Mesendoderm (in vitro differentiated cells): ENCODE measurements around the gene NPEPL1.
A peak's percentile ranks its signal among the peaks of the same experiment; 100 is the strongest.

Experiments used
- DNase-seq: peaks from one replicate; pipeline ENCODE4 v3.0.0; 2013
- H2AK5ac ChIP-seq: 2 replicates; pipeline ENCODE4 v1.6.1; 2013; ENCODE audit warnings: low read length, inconsistent platforms
- H2BK120ac ChIP-seq: 2 replicates; pipeline ENCODE4 v1.6.1; 2013; ENCODE audit warnings: low read depth, mild to moderate bottlenecking, low read length, moderate library complexity, mixed read lengths
- H2BK15ac ChIP-seq: replicated peaks from 2 replicates; pipeline ENCODE4 v1.6.1; 2013; ENCODE audit warnings: low read depth, mild to moderate bottlenecking, moderate library complexity
- H2BK5ac ChIP-seq: 2 replicates; pipeline ENCODE4 v1.6.1; 2013; ENCODE audit warnings: low read length, inconsistent platforms
- H3K18ac ChIP-seq: 2 replicates; pipeline ENCODE4 v1.6.1; 2013; ENCODE audit warnings: mild to moderate bottlenecking, low read length, mixed read lengths
- H3K23ac ChIP-seq: one replicate; pipeline ENCODE4 v1.6.1; 2013; ENCODE audit warnings: low read length
- H3K27ac ChIP-seq: 2 replicates; pipeline ENCODE4 v1.5.1; 2013; ENCODE audit warnings: low read depth, mild to moderate bottlenecking, inconsistent platforms, low read length, moderate library complexity
- H3K27me3 ChIP-seq: 2 replicates; pipeline ENCODE4 v1.6.1; 2013; ENCODE audit warnings: low read length, control low read depth, mild to moderate bottlenecking, inconsistent platforms; ENCODE audit not compliant: insufficient read depth, poor library complexity
- H3K36me3 ChIP-seq: 2 replicates; pipeline ENCODE4 v1.6.1; 2013; ENCODE audit warnings: low read length, inconsistent platforms; ENCODE audit not compliant: control insufficient read depth, insufficient read depth
- H3K4ac ChIP-seq: one replicate; pipeline ENCODE4 v1.6.1; 2013; ENCODE audit warnings: low read depth, mild to moderate bottlenecking, low read length, moderate library complexity
- H3K4me1 ChIP-seq: 2 replicates; pipeline ENCODE4 v1.6.1; 2013; ENCODE audit warnings: low read depth, low read length, inconsistent platforms; ENCODE audit not compliant: control insufficient read depth
- H3K4me2 ChIP-seq: 2 replicates; pipeline ENCODE4 v1.6.1; 2013; ENCODE audit warnings: low read length
- H3K4me3 ChIP-seq: 2 replicates; pipeline ENCODE4 v1.5.1; 2013; ENCODE audit warnings: mild to moderate bottlenecking, low read length
- H3K56ac ChIP-seq: one replicate; pipeline ENCODE4 v1.6.1; 2013; ENCODE audit warnings: low read length
- H3K79me1 ChIP-seq: 2 replicates; pipeline ENCODE4 v1.6.1; 2013; ENCODE audit warnings: low read length, inconsistent platforms
- H3K79me2 ChIP-seq: 2 replicates; pipeline ENCODE4 v1.6.1; 2013; ENCODE audit warnings: mild to moderate bottlenecking, low read length; ENCODE audit not compliant: control insufficient read depth, insufficient read depth
- H3K9ac ChIP-seq: 2 replicates; pipeline ENCODE4 v1.6.1; 2013; ENCODE audit warnings: low read length, inconsistent platforms
- H4K5ac ChIP-seq: one replicate; pipeline ENCODE4 v1.6.1; 2013; ENCODE audit warnings: low read length
- H4K8ac ChIP-seq: one replicate; pipeline ENCODE4 v1.6.1; 2013; ENCODE audit warnings: low read depth, mild to moderate bottlenecking, control low read depth, low read length, moderate library complexity
- WGBS: extraction: QIAGEN DNeasy Blood & Tissue Kit; methylation state at CpG from one replicate; pipeline ENCODE4 v1.1.7; 2013; ENCODE audit warnings: low lambda C conversion rate, missing lambda C conversion rate; ENCODE audit not compliant: insufficient coverage; ENCODE audit errors: extremely low coverage; 5-methylcytosine and 5-hydroxymethylcytosine counted together

NPEPL1 gene

DNA sequence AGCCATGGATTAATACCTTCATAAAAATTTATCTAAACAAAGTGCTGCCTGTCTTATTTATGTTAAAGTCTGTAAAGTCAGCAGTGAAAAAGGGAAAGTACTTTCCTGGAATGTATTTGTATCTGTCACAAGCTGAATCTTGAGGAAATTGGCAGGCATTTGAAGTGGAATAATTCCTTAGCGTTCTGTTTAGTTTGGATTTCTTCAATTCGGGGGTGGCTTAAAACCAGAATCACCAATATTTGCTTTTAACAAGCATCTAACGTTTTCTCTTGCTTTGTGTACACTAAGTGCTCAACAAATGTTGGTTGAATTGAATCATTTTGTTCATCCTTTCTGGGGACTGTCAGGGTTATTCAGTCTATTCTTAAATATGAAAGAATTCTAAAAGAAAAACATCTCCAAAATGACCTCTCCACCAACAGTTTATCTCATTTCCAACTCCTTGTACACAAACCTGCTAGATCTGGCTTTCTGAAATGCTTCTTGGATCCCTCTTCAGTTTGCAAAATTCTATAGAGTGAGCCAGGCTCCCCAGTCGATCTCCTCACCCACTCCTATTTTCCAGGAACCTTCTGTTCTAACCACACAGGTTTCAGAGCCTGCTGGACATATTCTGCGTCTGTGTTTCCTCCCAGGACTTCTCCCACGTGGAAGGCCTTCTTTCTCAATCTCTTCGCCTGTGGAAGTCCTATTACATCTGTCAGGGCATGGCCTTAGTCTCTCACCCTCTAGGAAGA, 2.0 kb upstream of the NPEPL1 start:
- Histone ChIP-seq H3K27ac (no peak overlapping the region), H3K4ac (no peak overlapping the region), H3K4me3 (no peak overlapping the region), H2BK15ac (no peak overlapping the region), H4K5ac (no peak overlapping the region), H2BK120ac (no peak overlapping the region), H4K8ac (no peak overlapping the region), H3K79me2 (no peaks in the 10 kb centered on the region), H3K27me3 (no peaks in the 10 kb centered on the region), H3K18ac (no peak overlapping the region), H3K4me2 (no peak overlapping the region), H2AK5ac (no peak overlapping the region), H3K79me1 (peaks cover 4% of the 10 kb centered on the region), H3K23ac (no peak overlapping the region), H2BK5ac (no peak overlapping the region), H3K9ac (peak overlapping the region; percentile 6), H3K4me1 (no peaks in the 10 kb centered on the region), H3K56ac (no peak overlapping the region), H3K36me3 (no peaks in the 10 kb centered on the region)
- DNase-seq: no peak
- no CpG with 5 or more reads among the region's 7 CpGs for WGBS

DNA sequence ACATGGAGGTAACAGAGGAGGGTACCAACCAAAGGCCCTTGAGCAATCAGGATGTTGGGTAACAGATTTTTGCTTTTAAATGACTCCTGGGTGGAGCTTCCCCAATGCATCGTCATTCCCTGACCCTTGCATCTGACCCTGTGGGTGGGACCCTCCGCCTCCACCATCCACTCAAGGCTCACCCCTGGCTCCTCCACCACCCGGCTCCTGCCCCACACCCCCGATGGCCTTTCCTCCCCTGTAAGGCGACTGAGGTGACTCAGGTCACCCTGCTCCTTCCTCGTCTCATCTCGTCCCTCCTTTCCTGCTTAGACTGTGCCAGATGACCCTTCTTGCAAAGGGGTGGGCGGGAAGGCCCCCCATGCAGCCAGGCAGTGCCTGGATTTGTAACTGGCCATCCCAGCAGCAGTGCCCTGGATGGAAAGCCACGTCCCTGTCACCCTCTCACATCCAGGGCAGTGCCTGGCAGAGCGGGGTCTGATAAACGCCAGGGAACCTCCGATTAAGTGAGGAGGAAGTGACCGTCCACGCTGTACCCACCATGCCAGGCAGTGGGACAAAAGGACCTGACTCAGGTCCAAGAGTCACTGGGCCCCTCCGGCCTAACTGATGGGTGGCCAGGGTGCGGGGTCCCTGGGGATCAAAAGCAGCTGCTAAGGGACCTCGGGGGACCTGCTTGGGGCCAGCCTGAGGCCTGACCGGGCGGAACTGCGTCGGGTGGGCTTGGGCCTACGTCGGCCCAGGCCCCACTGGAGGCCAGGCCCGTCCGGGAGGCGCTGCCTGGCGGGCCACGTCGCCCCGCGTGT, 624 bp upstream of the NPEPL1 start:
- Histone ChIP-seq H4K8ac (no peak overlapping the region), H3K18ac (peak overlapping the region; percentile 78), H4K5ac (no peak overlapping the region), H2BK15ac (no peak overlapping the region), H3K56ac (peak overlapping the region; percentile 82), H3K27ac (peak overlapping the region; percentile 47), H3K23ac (no peak overlapping the region), H2AK5ac (peak overlapping the region; percentile 54), H3K79me2 (no peaks in the 10 kb centered on the region), H3K4me1 (no peaks in the 10 kb centered on the region), H3K79me1 (peaks cover 4% of the 10 kb centered on the region), H2BK120ac (no peak overlapping the region), H3K36me3 (no peaks in the 10 kb centered on the region), H3K27me3 (no peaks in the 10 kb centered on the region), H3K4me2 (no peak overlapping the region), H3K9ac (peak overlapping the region; percentile 50), H3K4ac (peak overlapping the region; percentile 89), H2BK5ac (peak overlapping the region; percentile 17), H3K4me3 (no peak overlapping the region)
- peak; percentile 27 for DNase-seq
- WGBS: no CpG with 5 or more reads among the region's 31 CpGs

DNA sequence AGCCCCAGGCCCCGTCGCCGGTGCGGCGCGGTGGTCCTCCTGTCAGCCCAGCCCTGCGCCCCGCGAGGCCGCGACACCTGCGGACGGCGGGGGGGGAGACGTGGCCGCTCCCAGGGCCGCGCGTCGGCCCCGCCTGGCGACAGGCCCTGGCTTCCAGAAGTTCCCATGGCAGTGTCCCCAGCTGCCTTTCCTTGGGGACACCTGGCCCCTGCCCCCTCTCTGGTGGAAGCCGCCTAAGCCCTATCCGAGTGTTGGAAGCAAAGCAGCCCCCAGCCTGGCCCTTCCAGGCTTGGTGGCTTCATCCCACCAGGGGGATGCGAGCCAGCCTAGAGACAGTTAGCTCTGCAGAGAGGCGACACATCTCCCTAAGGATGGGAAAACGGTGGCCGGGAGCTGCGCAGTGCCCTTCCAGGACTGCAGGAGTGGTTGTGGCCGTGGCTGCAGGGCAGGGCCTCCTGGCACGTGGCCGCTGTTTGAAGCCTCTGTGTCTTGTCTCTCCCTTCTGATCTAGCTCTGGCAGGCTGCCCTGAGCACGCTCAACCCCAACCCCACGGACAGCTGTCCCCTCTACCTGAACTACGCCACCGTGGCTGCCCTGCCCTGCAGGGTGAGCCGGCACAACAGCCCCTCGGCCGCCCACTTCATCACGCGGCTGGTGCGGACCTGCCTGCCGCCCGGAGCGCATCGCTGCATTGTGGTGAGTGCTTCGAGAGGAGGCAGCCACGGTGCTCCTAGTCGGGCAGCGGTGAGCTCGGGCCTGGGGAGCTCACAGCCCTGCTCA, 816 bp downstream of the NPEPL1 start:
- Histone ChIP-seq H2BK5ac (no peak overlapping the region), H3K23ac (peak overlapping the region; percentile 75), H4K5ac (no peak overlapping the region), H3K79me1 (peaks cover 4% of the 10 kb centered on the region), H3K27ac (no peak overlapping the region), H3K36me3 (no peaks in the 10 kb centered on the region), H3K4me3 (no peak overlapping the region), H3K4me1 (no peaks in the 10 kb centered on the region), H2BK15ac (no peak overlapping the region), H3K79me2 (no peaks in the 10 kb centered on the region), H4K8ac (no peak overlapping the region), H3K4ac (peak overlapping the region; percentile 74), H2AK5ac (no peak overlapping the region), H2BK120ac (no peak overlapping the region), H3K4me2 (peak overlapping the region; percentile 34), H3K18ac (peak overlapping the region; percentile 57), H3K27me3 (no peaks in the 10 kb centered on the region), H3K9ac (peak overlapping the region; percentile 85), H3K56ac (peak overlapping the region; percentile 89)
- WGBS: no CpG with 5 or more reads among the region's 51 CpGs
- DNase-seq: peak; percentile 66

DNA sequence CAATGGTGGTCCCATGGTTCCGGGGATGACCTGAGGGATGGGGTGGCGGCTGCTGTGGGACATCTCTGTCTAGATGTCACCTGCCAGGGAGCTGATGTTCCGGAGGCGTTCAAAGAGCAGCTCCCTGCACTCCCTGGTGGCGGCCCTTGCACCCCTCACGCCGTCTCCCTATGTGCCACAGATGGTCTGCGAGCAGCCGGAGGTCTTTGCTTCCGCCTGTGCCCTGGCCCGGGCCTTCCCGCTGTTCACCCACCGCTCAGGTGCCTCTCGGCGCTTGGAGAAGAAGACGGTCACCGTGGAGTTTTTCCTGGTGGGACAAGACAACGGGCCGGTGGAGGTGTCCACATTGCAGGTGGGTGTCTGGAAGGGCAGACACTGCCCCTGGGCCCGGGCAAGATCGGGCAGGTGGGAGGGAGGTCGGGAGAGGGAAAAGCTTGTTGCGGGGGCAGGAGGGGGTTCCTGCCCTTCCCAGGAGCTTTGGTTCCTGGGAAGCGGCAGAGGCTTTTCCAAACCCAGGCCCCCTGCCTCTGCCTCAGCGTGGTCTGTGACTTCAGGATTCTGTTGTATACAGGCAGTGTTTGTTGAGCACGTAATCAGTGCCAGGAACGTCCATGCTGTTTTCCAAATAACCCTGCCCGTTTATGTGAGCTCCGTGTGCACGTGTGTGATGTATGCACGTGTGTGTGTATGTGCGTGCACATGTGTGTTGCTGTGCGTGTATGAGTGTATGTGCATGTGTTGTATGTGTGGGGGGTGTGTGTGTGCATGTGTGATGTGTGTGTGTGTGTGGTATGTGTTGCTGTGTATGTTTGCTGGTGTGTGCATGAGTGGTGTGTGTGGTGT, 1.9 kb downstream of the NPEPL1 start:
- WGBS: no CpG with 5 or more reads among the region's 33 CpGs
- H3K27me3 ChIP-seq: no peaks in the 10 kb centered on the region
- H2BK5ac ChIP-seq: no peak overlapping the region
- peak overlapping the region; percentile 18 for H3K56ac ChIP-seq
- no peaks in the 10 kb centered on the region for H3K79me2 ChIP-seq
- H2BK15ac ChIP-seq: no peak overlapping the region
- H4K5ac ChIP-seq: no peak overlapping the region
- no peak overlapping the region for H3K4me3 ChIP-seq
- H2AK5ac ChIP-seq: no peak overlapping the region
- H3K4me2 ChIP-seq: no peak overlapping the region
- no peaks in the 10 kb centered on the region for H3K36me3 ChIP-seq
- H3K9ac ChIP-seq: no peak overlapping the region
- no peak for DNase-seq
- H2BK120ac ChIP-seq: no peak overlapping the region
- no peak overlapping the region for H3K4ac ChIP-seq
- no peak overlapping the region for H3K23ac ChIP-seq
- H3K4me1 ChIP-seq: no peaks in the 10 kb centered on the region
- H3K79me1 ChIP-seq: peaks cover 4% of the 10 kb centered on the region
- no peak overlapping the region for H3K18ac ChIP-seq
- H3K27ac ChIP-seq: no peak overlapping the region
- no peak overlapping the region for H4K8ac ChIP-seq

DNA sequence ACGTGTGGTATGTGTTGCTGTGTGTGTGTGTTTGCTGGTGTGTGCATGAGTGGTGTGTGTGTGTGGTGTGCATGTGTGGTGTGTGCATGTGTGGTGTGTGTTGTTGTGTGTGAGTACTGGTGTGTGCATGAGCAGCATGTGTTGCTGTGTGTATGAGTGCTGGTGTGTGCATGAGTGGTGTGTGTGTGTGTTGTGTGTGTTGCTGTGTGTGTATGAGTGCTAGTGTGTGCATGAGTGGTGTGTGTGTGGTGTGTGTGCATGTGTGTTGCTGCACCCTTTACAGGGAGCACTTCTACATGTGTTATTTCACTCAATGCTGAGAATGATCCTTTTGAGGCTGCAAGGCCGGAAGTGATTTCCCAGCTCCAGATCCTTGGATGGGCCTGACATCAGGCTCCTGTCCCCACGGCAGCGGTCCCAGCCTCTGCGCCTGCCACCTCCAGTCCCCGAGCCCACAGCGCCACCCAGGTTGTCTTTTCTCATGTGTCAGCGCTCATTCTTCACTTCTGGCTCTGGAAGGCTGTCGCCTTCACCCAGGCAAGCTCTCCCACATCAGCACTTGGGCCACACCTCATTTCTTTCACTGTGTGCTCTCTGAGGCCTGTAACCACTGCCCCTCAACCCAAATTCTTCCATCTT, 2.6 kb downstream of the NPEPL1 start:
- peaks cover 4% of the 10 kb centered on the region for H3K79me1 ChIP-seq
- no peak overlapping the region for H3K9ac ChIP-seq
- H2BK120ac ChIP-seq: no peak overlapping the region
- H2BK5ac ChIP-seq: no peak overlapping the region
- H3K18ac ChIP-seq: no peak overlapping the region
- no peaks in the 10 kb centered on the region for H3K79me2 ChIP-seq
- no peak overlapping the region for H3K4me3 ChIP-seq
- H2AK5ac ChIP-seq: no peak overlapping the region
- no peaks in the 10 kb centered on the region for H3K4me1 ChIP-seq
- no CpG with 5 or more reads among the region's 9 CpGs for WGBS
- peak; percentile 27 for DNase-seq
- no peak overlapping the region for H3K27ac ChIP-seq
- no peaks in the 10 kb centered on the region for H3K27me3 ChIP-seq
- H3K36me3 ChIP-seq: no peaks in the 10 kb centered on the region
- no peak overlapping the region for H4K5ac ChIP-seq
- H3K4me2 ChIP-seq: no peak overlapping the region
- peak overlapping the region; percentile 18 for H3K56ac ChIP-seq
- no peak overlapping the region for H2BK15ac ChIP-seq
- no peak overlapping the region for H3K4ac ChIP-seq
- H4K8ac ChIP-seq: no peak overlapping the region
- H3K23ac ChIP-seq: no peak overlapping the region
